NT2/D1 (cell line): ENCODE data around the gene GNB1.

Experiments
- DNase-seq: peaks from one replicate; pipeline ENCODE4 v3.0.0-alpha.2; 2011; ENCODE audit warnings: low read depth, low spot score
- H3K27me3 ChIP-seq: 2 replicates; pipeline ENCODE4 v1.6.0; 2011; ENCODE audit warnings: mild to moderate bottlenecking; ENCODE audit not compliant: insufficient read length, insufficient read depth
- H3K36me3 ChIP-seq: 2 replicates; pipeline ENCODE4 v1.6.1; 2011; ENCODE audit warnings: mild to moderate bottlenecking, low read length, mixed read lengths; ENCODE audit not compliant: insufficient read depth, insufficient read length
- H3K4me1 ChIP-seq: 2 replicates; pipeline ENCODE4 v1.5.1; 2011; ENCODE audit not compliant: insufficient read depth, insufficient read length
- H3K4me3 ChIP-seq: 2 replicates; pipeline ENCODE4 v1.5.1; 2011; ENCODE audit warnings: low read depth; ENCODE audit not compliant: insufficient read length
- H3K9ac ChIP-seq: 2 replicates; pipeline ENCODE4 v1.6.0; 2011; ENCODE audit warnings: low read depth; ENCODE audit not compliant: insufficient read length
- H3K9me3 ChIP-seq: 2 replicates; pipeline ENCODE4 v1.5.1; 2011; ENCODE audit warnings: mild to moderate bottlenecking, low read length; ENCODE audit not compliant: insufficient read depth
- SUZ12 ChIP-seq: IDR thresholded peaks from 2 replicates; pipeline ENCODE4 v1.6.1; 2011; ENCODE audit not compliant: insufficient read length, insufficient read depth; ENCODE audit errors: extremely low read depth
- YY1 ChIP-seq: IDR thresholded peaks from 2 replicates; pipeline ENCODE4 v1.6.1; 2011; ENCODE audit not compliant: insufficient read length, insufficient read depth
- ZNF274 ChIP-seq: IDR thresholded peaks from 2 replicates; pipeline ENCODE4 v1.6.1; 2011; ENCODE audit warnings: mild to moderate bottlenecking, low read depth, low read length

The GNB1 gene

DNA sequence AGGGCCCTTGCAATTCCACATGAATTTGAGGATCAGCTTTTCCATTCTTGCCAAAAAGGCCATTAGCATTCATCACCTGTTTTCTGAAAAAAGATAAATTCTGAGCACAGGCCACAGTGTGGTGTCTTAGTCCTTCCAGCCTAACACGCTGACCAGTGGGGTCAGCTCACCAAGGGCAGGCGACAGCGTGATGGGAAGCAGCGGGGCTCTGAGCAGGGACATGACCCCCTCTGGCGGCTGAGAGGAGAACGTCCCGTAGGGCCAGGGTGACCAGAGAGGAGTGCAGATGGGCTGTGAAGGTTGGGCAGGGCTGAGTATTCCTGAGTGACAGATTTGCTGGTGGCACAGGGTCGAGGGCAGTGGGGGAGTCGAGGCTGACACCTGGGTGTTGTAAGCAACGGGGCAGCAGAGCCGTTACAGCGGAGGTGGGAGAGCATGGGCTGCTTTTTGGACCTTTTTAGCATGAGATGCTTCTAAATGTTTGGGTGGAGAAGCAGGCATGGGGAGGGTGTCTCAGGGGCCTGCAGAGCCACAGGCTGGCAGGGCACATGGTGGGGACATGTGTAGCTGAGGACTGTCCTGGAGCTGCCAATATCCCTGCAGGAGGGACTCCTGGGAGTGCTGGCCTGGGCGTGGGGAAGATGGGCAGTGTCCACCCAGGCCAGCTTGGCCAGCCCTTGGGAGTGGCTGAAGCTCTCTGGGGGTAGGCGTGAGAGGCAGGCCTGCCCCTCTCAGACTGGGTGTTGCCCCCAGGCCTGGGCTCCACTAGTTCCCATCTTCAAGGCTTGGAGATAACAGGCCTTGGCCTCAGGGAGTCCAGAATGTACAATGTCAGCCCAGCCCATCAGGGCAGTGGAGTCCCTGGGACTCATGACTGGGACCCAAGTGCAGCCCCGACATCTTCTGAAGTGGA is 15.6 kb upstream of the GNB1 start:
- no peak for DNase-seq
- H3K9me3 ChIP-seq: no peaks in the 10 kb centered on the region
- H3K4me3 ChIP-seq: no peak overlapping the region
- no peak overlapping the region for H3K9ac ChIP-seq
- TF ChIP-seq ZNF274 (no peak), SUZ12 (no peak)
- H3K36me3 ChIP-seq: no peaks in the 10 kb centered on the region
- H3K4me1 ChIP-seq: peaks cover 11% of the 10 kb centered on the region
- no peaks in the 10 kb centered on the region for H3K27me3 ChIP-seq

DNA sequence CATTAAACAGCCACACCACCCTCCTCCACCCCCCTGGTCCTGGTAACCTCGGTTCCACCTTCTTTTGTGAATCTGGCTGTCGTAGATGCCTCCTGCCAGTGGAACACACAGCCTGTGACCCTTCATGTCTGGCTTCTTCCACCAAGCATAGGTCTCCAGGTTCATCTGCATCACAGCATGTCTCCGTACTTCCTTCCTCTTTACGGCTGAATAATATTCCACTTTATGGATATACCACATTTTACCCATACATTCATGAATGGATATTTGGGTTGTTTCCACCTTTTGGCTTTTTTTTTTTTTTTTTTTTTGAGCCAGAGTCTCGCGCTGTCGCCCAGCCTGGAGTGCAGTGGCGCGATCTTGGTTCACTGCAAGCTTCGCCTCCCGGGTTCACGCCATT is 12.3 kb upstream of the GNB1 start:
- TF ChIP-seq ZNF274 (no peak), SUZ12 (no peak), YY1 (no peak)
- Histone ChIP-seq H3K9me3 (no peaks in the 10 kb centered on the region), H3K4me3 (no peak overlapping the region), H3K27me3 (no peaks in the 10 kb centered on the region), H3K9ac (no peak overlapping the region), H3K4me1 (peaks cover 20% of the 10 kb centered on the region), H3K36me3 (no peaks in the 10 kb centered on the region)
- DNase-seq: no peak

DNA sequence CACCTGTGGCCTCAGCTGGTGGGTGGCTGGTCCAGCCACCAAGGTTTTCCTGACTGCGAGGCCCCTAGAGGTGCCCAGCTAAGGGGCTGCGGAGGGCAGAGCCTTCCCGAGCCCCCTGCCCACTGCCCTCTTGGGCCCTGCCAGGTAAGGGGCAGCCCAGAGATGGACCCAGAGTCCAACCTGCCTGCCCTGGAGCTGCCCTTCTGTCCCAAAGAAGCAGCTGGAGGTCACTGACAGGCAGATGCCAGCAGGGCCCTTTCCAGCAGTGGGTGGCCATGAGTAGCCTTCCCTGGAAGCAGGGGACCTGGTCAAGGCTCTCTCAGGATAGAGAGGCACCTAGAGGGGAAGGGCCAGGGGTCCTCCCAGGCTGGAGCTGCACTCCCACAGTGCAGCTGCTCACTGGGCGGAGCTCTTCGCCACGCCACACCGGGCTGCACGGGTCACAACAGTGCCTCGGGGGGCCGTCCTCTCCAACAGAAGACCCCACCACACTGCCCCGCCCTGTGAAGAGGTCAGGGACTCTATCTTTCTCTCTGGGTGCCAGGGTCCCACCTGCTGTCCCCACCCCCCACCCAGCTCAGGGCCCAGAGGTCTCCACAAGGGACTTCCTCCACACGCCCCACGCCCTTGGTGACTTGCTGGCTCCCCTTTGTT is 10.9 kb upstream of the GNB1 start:
- no peak for TF ChIP-seq SUZ12
- TF ChIP-seq YY1: no peak
- TF ChIP-seq ZNF274: no peak
- no peaks in the 10 kb centered on the region for H3K9me3 ChIP-seq
- no peaks in the 10 kb centered on the region for H3K36me3 ChIP-seq
- peaks cover 22% of the 10 kb centered on the region for H3K4me1 ChIP-seq
- H3K9ac ChIP-seq: no peak overlapping the region
- H3K27me3 ChIP-seq: no peaks in the 10 kb centered on the region
- DNase-seq: no peak
- H3K4me3 ChIP-seq: no peak overlapping the region

DNA sequence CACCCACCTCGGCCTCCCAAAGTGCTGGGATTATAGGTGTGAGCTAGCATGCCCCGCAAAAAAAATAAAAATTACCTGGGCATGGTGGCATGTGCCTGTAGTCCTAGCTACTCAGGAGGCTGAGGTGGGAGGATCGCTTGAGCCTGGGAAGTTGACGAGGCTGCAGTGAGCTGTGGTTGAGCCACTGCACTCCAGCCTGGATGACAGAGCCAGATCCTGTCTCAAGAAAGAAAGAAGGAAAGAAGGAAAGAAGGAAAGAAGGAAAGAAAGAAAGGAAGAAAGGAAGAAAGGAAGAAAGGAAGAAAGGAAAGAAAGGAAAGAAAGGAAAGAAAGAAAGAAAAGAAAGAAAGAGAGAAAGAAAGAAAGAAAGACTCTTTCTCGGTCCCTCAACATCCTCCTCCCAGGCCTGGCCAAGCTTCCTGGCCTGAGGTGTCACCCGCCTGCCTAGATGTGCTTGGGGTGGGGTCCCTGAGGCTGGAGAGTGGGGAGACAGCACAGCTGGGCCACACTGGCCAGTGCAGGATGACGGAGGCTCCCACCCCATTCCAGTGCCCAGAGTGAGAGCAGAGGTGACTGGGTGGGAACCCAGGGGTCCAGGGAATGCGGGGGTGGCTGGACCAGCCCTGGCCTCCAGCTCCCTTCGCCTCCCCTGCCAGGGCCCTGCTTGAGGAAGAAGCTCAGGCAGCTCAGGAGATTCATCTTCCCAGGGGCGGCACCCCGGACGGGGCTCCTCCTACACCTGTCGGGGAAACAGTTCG is 10.2 kb upstream of the GNB1 start:
- DNase-seq: no peak
- no peak overlapping the region for H3K9ac ChIP-seq
- H3K27me3 ChIP-seq: no peaks in the 10 kb centered on the region
- H3K9me3 ChIP-seq: no peaks in the 10 kb centered on the region
- H3K4me3 ChIP-seq: no peak overlapping the region
- TF ChIP-seq ZNF274: no peak
- TF ChIP-seq YY1: no peak
- TF ChIP-seq SUZ12: no peak
- H3K4me1 ChIP-seq: peaks cover 20% of the 10 kb centered on the region
- no peaks in the 10 kb centered on the region for H3K36me3 ChIP-seq

DNA sequence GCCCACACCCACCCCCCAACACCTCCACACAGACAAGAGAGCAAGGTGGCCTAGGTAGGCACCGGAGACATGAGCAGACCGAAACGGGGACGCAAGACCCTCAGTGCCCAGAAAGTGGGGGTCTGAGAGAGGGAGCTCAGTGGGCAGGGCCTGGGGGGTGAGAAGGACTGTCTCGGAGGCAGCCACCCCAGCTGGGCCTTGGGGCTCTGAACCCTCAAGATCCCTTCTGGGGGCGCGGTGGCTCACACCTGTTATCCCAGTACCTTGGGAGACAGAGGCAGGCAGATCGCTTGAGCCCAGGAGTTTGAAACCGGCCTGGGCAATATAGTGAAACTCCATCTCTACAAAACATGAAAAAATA is 9.1 kb upstream of the GNB1 start:
- Histone ChIP-seq H3K27me3 (no peaks in the 10 kb centered on the region), H3K4me3 (no peak overlapping the region), H3K4me1 (peaks cover 30% of the 10 kb centered on the region), H3K9ac (no peak overlapping the region), H3K36me3 (no peaks in the 10 kb centered on the region), H3K9me3 (no peaks in the 10 kb centered on the region)
- no peak for DNase-seq
- no peak for TF ChIP-seq ZNF274
- TF ChIP-seq SUZ12: no peak
- no peak for TF ChIP-seq YY1

DNA sequence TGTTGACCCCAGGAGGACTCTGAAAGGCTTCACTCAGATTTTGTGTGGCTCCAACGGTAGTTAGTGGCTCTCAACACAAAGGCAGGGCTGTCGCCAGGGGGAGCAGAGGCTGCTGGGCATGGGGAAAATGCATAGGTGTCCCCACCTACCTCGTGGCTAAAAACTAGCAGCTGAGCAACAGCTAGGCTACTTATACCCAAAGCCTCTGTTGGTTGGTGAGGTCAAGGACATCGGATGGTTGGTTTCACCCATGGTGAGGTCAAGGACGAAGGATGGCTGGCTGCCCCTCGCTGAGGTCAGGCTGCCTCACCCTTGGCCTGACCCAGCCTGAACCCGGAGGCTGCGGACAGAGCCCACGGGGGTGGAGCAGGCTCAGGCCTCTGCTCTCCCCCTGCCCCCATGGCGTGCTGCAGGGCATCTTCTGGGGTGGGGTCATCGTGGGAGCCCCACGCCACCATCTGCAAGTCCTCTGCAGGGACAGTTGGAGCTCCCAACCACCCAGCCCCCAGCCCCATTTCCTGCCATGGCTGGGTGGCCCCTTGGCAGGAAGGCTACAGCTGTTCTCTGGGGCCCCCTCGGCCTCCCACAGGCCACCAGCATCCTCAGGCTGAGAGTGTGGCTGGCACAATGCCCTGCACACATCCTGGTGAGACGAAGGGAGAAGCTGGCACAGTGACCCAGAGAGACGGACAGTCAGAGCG is 8.5 kb upstream of the GNB1 start:
- Histone ChIP-seq H3K4me3 (no peak overlapping the region), H3K27me3 (no peaks in the 10 kb centered on the region), H3K9me3 (no peaks in the 10 kb centered on the region), H3K4me1 (peaks cover 30% of the 10 kb centered on the region), H3K9ac (peak overlapping the region; percentile 21), H3K36me3 (no peaks in the 10 kb centered on the region)
- no peak for DNase-seq
- TF ChIP-seq SUZ12: no peak
- no peak for TF ChIP-seq YY1
- no peak for TF ChIP-seq ZNF274
